K562 (cell line): ENCODE results near the gene LGALS7B. TPM values are rescaled to one million over a fixed set of nuclear protein-coding genes. Genes with fewer than 3 reads are reported as not detected.

Experiments
- ATAC-seq: fragments of 200-7000 bp; cut with Tn5 transposase; 3 replicates; pipeline ENCODE4 v1.9.1; 2020; ENCODE audit warnings: moderate library complexity
- BruUV-seq: library from RNA; stranded (reverse); fragments of 400-500 nt; replicated peaks from 2 replicates; lab custom pipeline; 2021; lab: Mats Ljungman, UMichigan
- CTCF ChIA-PET: fragments of 300-600 bp; formaldehyde crosslinking; extraction: SDS; loops from one replicate; lab custom pipeline; 2021; ENCODE audit warnings: low intra/inter-chr PET ratio; lab: Yijun Ruan, JAX
- POLR2A ChIA-PET: fragments of 300-600, 350-650 bp; sonication (Branson Sonifier 250); formaldehyde crosslinking; extraction: SDS; loops from one replicate; lab custom pipeline; 2021; ENCODE audit warnings: antibody characterized with exemption, inconsistent platforms; lab: Yijun Ruan, JAX
- DNase-seq, 4 experiments: peaks; one replicate each; pipeline versions ENCODE4 v3.0.0 to v3.0.0-alpha.2; 2011 to 2018; ENCODE audit warnings: low spot score in 3 of 4, mixed read lengths in 3 of 4; ENCODE audit errors: extremely low read depth in 1 of 4
- FAIRE-seq: peaks from 2 replicates; lab custom pipeline; 2011; peaks lifted over from hg19 to GRCh38; lab: Jason Lieb, UNC
- H2AFZ ChIP-seq: 2 replicates; pipeline ENCODE4 v1.6.0; 2011; ENCODE audit warnings: low read depth, low read length, control low read depth, inconsistent platforms
- H3K27ac ChIP-seq: fragments of 200-600 bp; 3 replicates; pipeline ENCODE4 v1.8.0; 2011; ENCODE audit warnings: low read depth, mild to moderate bottlenecking, control low read depth, inconsistent platforms, low read length, moderate library complexity, mixed read lengths; ENCODE audit errors: extremely low read depth
- H3K27me3 ChIP-seq, 2 experiments: fragments of 300-600 bp in 1 of 2; 2 replicates in 1 of 2; 3 replicates in 1 of 2; pipeline versions ENCODE4 v1.6.0 to v1.8.0; 2011; ENCODE audit warnings: inconsistent platforms in 2 of 2, low read length in 2 of 2, mild to moderate bottlenecking in 1 of 2, mixed read lengths in 1 of 2, moderate library complexity in 1 of 2; ENCODE audit not compliant: control insufficient read depth in 2 of 2, insufficient read depth in 2 of 2
- H3K36me3 ChIP-seq: fragments of 300-600 bp; 3 replicates; pipeline ENCODE4 v1.8.0; 2011; ENCODE audit warnings: mild to moderate bottlenecking, low read length, inconsistent platforms; ENCODE audit not compliant: control insufficient read depth, insufficient read depth
- H3K4me1 ChIP-seq, 2 experiments: fragments of 200-600 bp in 1 of 2; replicated peaks in 1 of 2; 2 replicates in 1 of 2; 3 replicates in 1 of 2; pipeline versions ENCODE4 v1.5.1 to v1.8.0; 2011; ENCODE audit warnings: inconsistent platforms in 2 of 2, low read length in 2 of 2, mild to moderate bottlenecking in 1 of 2, mixed read lengths in 1 of 2, moderate library complexity in 1 of 2; ENCODE audit not compliant: control insufficient read depth in 2 of 2, insufficient read depth in 2 of 2
- H3K4me2 ChIP-seq: 2 replicates; pipeline ENCODE4 v1.6.1; 2011; ENCODE audit warnings: low read length, control low read depth, inconsistent platforms, mixed read lengths; ENCODE audit not compliant: insufficient read depth
- H3K4me3 ChIP-seq: fragments of 200-600 bp; sonication (generic), shearing (Covaris generic); 2 replicates; pipeline ENCODE4 v1.5.1; 2016; ENCODE audit warnings: control low read depth, inconsistent platforms
- H3K79me2 ChIP-seq: fragments of 200-600 bp; 3 replicates; pipeline ENCODE4 v1.8.0; 2011; ENCODE audit warnings: low read length, inconsistent platforms; ENCODE audit not compliant: control insufficient read depth, insufficient read depth
- H3K9ac ChIP-seq, 2 experiments: 2 replicates each; pipeline versions ENCODE4 v1.6.0 to v1.6.1; 2011; ENCODE audit warnings: low read depth in 2 of 2, low read length in 2 of 2, control low read depth in 1 of 2, inconsistent platforms in 1 of 2, mild to moderate bottlenecking in 1 of 2, mixed read lengths in 1 of 2; ENCODE audit not compliant: insufficient read depth in 1 of 2
- H3K9me1 ChIP-seq: one replicate; pipeline ENCODE4 v1.6.0; 2011; ENCODE audit warnings: inconsistent platforms, mild to moderate bottlenecking, low read length, moderate library complexity; ENCODE audit not compliant: control insufficient read depth, insufficient read depth
- H3K9me3 ChIP-seq: replicated peaks from 2 replicates; pipeline ENCODE4 v1.5.1; 2011; ENCODE audit warnings: low read depth, low read length, inconsistent platforms; ENCODE audit not compliant: control insufficient read depth, insufficient read depth
- H4K20me1 ChIP-seq: replicated peaks from 2 replicates; pipeline ENCODE4 v1.6.1; 2011; ENCODE audit warnings: low read length, inconsistent platforms, mixed read lengths; ENCODE audit not compliant: control insufficient read depth, insufficient read depth
- ATF7 ChIP-seq: fragments of 450-650 bp; IDR thresholded peaks from 2 replicates; pipeline ENCODE4 v1.7.1; 2014; ENCODE audit warnings: mild to moderate bottlenecking, moderate library complexity
- CBX5 ChIP-seq: IDR thresholded peaks from 2 replicates; pipeline ENCODE4 v1.6.1; 2014; ENCODE audit warnings: low read depth, borderline replicate concordance
- EHMT2 ChIP-seq: fragments of 450-650 bp; IDR thresholded peaks from 2 replicates; pipeline ENCODE4 v1.6.1; 2018; ENCODE audit warnings: antibody characterized with exemption
- FOXP1 ChIP-seq: sonication (generic); formaldehyde crosslinking; IDR thresholded peaks from 2 replicates; pipeline ENCODE4 v1.8.0; 2022; ENCODE audit warnings: mild to moderate bottlenecking, missing genetic modification reagents
- MTA3 ChIP-seq: fragments of 450-650 bp; formaldehyde crosslinking; IDR thresholded peaks from 2 replicates; pipeline ENCODE4 v1.6.1; 2017; ENCODE audit warnings: mild to moderate bottlenecking, borderline replicate concordance
- PHTF2 ChIP-seq: fragments of 250-450 bp; sonication (Bioruptor Pico); IDR thresholded peaks from 2 replicates; pipeline ENCODE4 v1.5.0; 2021; ENCODE audit warnings: mild to moderate bottlenecking
- POLR2AphosphoS2 ChIP-seq: IDR thresholded peaks from 2 replicates; pipeline ENCODE4 v1.6.1; 2012; ENCODE audit warnings: low read length, improper control_type of control experiment
- RBBP5 ChIP-seq: fragments of 200-600 bp; sonication (generic); IDR thresholded peaks from 2 replicates; pipeline ENCODE4 v1.6.1; 2012; ENCODE audit warnings: borderline replicate concordance, mild to moderate bottlenecking, low read length, control low read depth, inconsistent platforms; ENCODE audit not compliant: insufficient read depth, poor library complexity, severe bottlenecking
- SRF ChIP-seq, 2 experiments: fragments of 250-450, 450-650 bp in 1 of 2; sonication (Bioruptor Pico) in 1 of 2; sonication (generic) in 1 of 2; formaldehyde crosslinking; IDR thresholded peaks; 2 replicates each; pipeline versions ENCODE4 v1.5.0 to v1.5.1; 2020 to 2022; ENCODE audit warnings: mild to moderate bottlenecking in 1 of 2, missing genetic modification reagents in 1 of 2
- ZBED1 ChIP-seq: IDR thresholded peaks from 2 replicates; pipeline ENCODE4 v1.6.1; 2014
- ZFX ChIP-seq: sonication (generic); formaldehyde crosslinking; IDR thresholded peaks from 2 replicates; pipeline ENCODE4 v1.8.0; 2022; ENCODE audit warnings: mild to moderate bottlenecking, missing genetic modification reagents, moderate library complexity
- ZNF445 ChIP-seq: fragments of 250-450 bp; sonication (Bioruptor Pico); IDR thresholded peaks from 2 replicates; pipeline ENCODE4 v1.4.0; 2020; ENCODE audit warnings: low read depth, mild to moderate bottlenecking, moderate library complexity
- WGBS: fragments of 100-300 bp; shearing (Covaris generic); methylation state at CpG from one replicate; pipeline ENCODE4 v1.1.6; 2016; ENCODE audit warnings: low coverage, mixed read lengths; ENCODE audit not compliant: insufficient coverage; ENCODE audit errors: missing lambda C conversion rate; 5-methylcytosine and 5-hydroxymethylcytosine counted together
- in situ Hi-C: fragments of 300-500 bp; cut with MboI; formaldehyde crosslinking; loops from 4 replicates; pipeline ENCODE4 v1.15.0; 2018; ENCODE audit warnings: inconsistent platforms, mixed read lengths
- intact Hi-C: fragments of 100-400 bp; cut with micrococcal nuclease; formaldehyde crosslinking; loops from 2 replicates; pipeline ENCODE4 v1.14.2; 2022
- polyA plus RNA-seq, 8 experiments: library from polyadenylated mRNA; depleted of rRNA in 4 of 8; stranded (reverse) in 5 of 8; unstranded in 3 of 8; fragments of >200 nt; fragmentation: Nextera tagmentation in 2 of 8; fragmentation: Illumina TruSeq in 1 of 8; extraction: Ambion mirVana in 2 of 8; extraction: Trizol in 1 of 8; gene quantifications; 2 replicates each; pipeline versions ENCODE4 v1.2.1 to v1.2.3, GENCODE V29; 2011 to 2014; ENCODE audit warnings: inconsistent platforms in 1 of 8, missing spikeins in 1 of 8
- total RNA-seq, 7 experiments: library from RNA; depleted of rRNA in 6 of 7; stranded (reverse); fragments of >200 nt in 6 of 7; fragmentation: Illumina TruSeq in 2 of 7; extraction: Trizol in 2 of 7; gene quantifications; 2 replicates each; pipeline versions ENCODE4 v1.2.1 to v1.2.3, GENCODE V29; 2011 to 2021; ENCODE audit warnings: low replicate concordance in 1 of 7
- TF ChIP-seq, protein P1 (sequence below): sonication (generic); formaldehyde crosslinking; IDR thresholded peaks from 2 replicates; pipeline ENCODE4 v1.8.0; 2023; ENCODE audit warnings: mild to moderate bottlenecking, missing genetic modification reagents

LGALS7B gene
- total and polyA plus RNA-seq, 9 of the 15 experiments (the other 6 are each of a cell fraction or from before 2014, with no cell fraction given), result not detected

DNA sequence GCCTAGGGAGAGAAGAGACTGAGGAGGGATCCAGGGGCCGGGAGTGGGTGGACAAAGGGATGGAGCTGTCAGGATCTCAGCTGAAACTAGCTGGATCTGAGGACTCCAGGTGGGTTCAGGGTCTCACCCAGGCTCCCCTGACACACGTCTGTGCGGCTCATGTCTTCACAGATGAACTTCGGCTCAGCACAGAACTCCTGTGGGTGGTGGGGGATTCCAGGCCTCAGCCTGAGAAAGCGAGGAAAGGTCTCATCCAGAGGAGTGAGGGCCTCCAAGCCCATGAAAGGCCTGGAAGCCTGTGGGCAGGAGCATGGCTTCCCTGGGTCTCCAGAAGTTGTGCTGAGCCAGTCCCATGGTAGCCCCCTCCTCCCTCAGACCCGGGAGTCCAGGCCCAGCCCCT, 46.1 kb upstream of the LGALS7B start:
- FAIRE-seq (no peak), ATAC-seq (no peak), DNase-seq (no peak)
- ChIA-PET POLR2A (interaction anchor here (0.7 to 1.5 kb wide), 2 partner anchors 106 to 132 kb away, joined by 3 to 5 read pairs; no protein-coding TSS in a partner anchor), CTCF (no interaction called here)
- H3K9me1 ChIP-seq, result no peaks in the 10 kb centered on the region
- H3K79me2 ChIP-seq, result no peaks in the 10 kb centered on the region
- no peaks in the 10 kb centered on the region for H3K9me3 ChIP-seq
- BruUV-seq, result no TSS peak
- no peaks in the 10 kb centered on the region for H4K20me1 ChIP-seq
- no peaks in the 10 kb centered on the region for H3K27me3 ChIP-seq
- no peak overlapping the region for H2AFZ ChIP-seq
- no peak overlapping the region for H3K27ac ChIP-seq
- WGBS, result 85% methylated on average over 6 of the region's 6 CpGs
- in situ Hi-C loops, result no loop called here
- H3K36me3 ChIP-seq, result no peaks in the 10 kb centered on the region
- H3K4me1 ChIP-seq, result peaks cover 13 to 33% of the 10 kb centered on the region in 2 experiments; a peak in 4 of 5 replicates
- no peak overlapping the region for H3K4me3 ChIP-seq
- H3K9ac ChIP-seq, result no peak overlapping the region
- H3K4me2 ChIP-seq, result no peak overlapping the region
- intact Hi-C loops, result no loop called here
- TF ChIP-seq, protein P1, sequence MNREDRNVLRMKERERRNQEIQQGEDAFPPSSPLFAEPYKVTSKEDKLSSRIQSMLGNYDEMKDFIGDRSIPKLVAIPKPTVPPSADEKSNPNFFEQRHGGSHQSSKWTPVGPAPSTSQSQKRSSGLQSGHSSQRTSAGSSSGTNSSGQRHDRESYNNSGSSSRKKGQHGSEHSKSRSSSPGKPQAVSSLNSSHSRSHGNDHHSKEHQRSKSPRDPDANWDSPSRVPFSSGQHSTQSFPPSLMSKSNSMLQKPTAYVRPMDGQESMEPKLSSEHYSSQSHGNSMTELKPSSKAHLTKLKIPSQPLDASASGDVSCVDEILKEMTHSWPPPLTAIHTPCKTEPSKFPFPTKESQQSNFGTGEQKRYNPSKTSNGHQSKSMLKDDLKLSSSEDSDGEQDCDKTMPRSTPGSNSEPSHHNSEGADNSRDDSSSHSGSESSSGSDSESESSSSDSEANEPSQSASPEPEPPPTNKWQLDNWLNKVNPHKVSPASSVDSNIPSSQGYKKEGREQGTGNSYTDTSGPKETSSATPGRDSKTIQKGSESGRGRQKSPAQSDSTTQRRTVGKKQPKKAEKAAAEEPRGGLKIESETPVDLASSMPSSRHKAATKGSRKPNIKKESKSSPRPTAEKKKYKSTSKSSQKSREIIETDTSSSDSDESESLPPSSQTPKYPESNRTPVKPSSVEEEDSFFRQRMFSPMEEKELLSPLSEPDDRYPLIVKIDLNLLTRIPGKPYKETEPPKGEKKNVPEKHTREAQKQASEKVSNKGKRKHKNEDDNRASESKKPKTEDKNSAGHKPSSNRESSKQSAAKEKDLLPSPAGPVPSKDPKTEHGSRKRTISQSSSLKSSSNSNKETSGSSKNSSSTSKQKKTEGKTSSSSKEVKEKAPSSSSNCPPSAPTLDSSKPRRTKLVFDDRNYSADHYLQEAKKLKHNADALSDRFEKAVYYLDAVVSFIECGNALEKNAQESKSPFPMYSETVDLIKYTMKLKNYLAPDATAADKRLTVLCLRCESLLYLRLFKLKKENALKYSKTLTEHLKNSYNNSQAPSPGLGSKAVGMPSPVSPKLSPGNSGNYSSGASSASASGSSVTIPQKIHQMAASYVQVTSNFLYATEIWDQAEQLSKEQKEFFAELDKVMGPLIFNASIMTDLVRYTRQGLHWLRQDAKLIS (CRISPR knock-in tag), result no peak
- TF ChIP-seq FOXP1 (CRISPR knock-in tag) (no peak), CBX5 (no peak), ATF7 (no peak), MTA3 (no peak), ZBED1 (no peak), PHTF2 (CRISPR knock-in tag) (no peak), ZNF445 (CRISPR knock-in tag) (no peak), EHMT2 (no peak), SRF (CRISPR knock-in tag; IDR thresholded peaks at IDR 0.05) (no peak), ZFX (no peak), RBBP5 (no peak), POLR2AphosphoS2 (no peak)
